NCI-H2171 treated with DMSO at 0.1 percent for 48 hours (cell line): ENCODE results near the gene UGT3A2.

ENCODE experiments used
- DNase-seq: peaks from one replicate; lab custom pipeline; 2025; lab: John Stamatoyannopoulos, UW

UGT3A2 gene

GRCh38 chr5:36007366-36007765 lies 59.3 kb downstream of the UGT3A2 start:
- DNase-seq: no peak

DNA sequence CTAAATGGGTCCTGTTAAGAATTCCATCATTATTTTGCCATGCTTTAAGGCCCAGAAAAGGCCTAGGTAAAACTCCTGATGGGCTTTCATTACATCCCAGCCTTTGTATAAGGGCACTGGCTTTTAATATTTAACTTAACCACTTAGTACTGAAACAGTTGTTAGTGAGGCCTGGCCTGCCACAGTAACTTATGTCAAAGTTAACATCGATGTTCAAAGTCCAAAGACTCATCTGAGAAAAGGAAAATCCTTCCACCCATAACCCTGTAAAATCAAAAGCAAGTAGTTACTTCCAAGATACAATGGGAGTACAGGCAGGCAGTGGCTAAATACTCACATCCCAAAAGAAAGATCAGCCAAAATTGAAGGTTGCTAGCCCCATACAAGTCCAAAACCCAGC lies 60.5 kb downstream of the UGT3A2 start:
- no peak for DNase-seq

DNA sequence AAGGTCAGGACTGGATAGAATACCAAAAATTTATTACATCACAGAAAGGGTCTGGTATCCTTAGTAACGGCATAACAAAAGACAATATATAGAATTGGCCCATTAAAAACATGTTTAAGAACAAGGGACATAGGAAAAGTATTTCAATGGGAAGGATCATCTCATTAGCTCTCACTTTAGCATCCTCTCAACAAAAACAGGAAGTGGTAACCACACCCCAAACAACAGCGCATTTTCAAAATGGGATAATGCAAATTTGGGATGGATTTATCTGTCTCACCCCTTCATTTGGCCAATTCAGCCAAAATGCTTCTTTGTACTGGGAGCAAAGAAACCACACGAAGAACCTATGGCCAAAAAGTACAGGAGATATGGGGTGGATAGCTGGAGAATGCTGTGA lies 65.7 kb downstream of the UGT3A2 start:
- DNase-seq: no peak

DNA sequence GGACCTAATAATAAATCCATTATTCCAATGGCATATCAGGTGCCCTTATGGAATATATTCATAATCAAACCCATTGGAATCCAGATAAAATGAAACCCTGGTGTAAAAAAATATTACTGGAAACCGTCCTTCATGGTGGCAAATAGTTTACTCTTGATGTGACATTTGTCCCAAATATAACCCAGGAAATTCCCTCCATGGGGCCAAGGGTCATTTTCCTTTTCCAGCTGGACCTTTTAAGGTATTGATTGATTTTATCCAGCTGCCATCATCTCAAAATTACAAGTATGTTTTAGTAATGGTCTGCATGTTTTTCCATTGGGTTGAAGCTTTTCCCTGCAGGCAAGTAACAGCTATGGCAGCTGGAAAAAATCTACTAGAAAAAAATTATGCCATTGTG lies 67.1 kb downstream of the UGT3A2 start:
- no peak for DNase-seq

DNA sequence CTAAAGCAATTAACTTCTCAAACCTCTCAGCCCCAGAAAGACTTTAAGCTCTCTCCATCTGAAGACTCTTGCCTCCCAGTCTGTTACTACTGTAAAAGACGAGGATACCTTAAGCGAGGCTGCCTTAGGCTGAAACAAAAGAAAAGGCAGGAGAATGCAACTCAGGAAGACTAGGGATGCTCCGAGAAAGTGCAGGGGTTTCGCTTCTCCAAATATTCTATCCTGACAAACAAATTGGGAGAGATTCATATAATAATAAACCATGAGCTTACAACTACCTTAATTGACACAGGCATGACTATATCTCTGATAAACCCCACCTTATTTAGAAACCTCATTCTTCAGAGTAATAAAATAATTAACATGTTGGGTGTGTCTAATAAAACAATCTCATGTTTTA lies 70.6 kb downstream of the UGT3A2 start:
- DNase-seq: no peak

- peak; percentile 100 for DNase-seq
These were observed 75.6 kb downstream of the UGT3A2 start, which contains the start of gene UGT3A1 for GRCh38 chr5:35990941-35991611. TSS of gene UGT3A1 (minus strand) at chr5:35991390. CDS start at chr5:35991240, 150 bp downstream.

GRCh38 chr5:35990520-35990919 lies 76.2 kb downstream of the UGT3A2 start:
- peak; percentile 71 for DNase-seq

DNA sequence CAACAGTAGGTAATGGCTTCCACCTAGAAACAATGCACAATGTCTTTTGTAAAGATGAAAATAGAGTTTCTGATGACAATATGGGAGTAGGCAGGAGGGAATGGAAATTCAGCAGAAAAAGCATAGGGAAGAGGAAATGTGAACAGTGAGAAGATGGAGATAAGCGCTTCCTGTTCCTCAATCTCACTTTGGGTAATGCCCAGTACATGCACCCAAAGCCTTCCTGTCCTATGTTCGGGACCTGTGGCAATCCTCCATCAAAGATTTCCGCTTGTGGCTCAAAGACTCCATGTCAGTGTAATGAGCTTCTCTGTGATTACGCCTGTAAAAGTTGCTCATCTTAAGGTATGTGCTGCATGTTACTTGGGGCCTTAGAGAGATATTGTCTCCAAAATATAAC lies 78.2 kb downstream of the UGT3A2 start:
- no peak for DNase-seq

DNA sequence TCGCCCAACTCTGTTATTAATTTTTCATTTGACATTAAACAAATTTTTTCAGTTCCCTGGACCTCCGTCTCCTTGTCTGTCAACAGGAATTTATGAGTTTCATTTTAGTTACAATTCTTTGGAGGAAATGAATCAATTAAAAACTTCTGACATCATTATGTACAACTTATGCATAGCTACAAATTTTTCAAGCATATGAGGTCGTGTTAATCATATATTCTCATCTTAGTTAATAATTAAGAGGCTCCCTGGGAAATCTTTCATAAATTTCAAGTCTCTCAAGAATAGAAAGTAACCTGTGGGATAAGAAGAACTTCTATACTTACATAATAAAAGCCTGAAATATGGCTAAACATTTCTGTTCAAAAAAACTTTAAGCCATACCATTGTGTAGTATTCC lies 78.9 kb downstream of the UGT3A2 start:
- no peak for DNase-seq
